ENCODE data around the gene DCST2.

Gene DCST2

GRCh38 chr1:155050560-155051341 is 17.2 kb upstream of the DCST2 start, which contains the start of gene ADAM15:
ADAM15 (plus strand) TSS chr1:155051316; CDS start chr1:155051387, 71 bp downstream.
- peak within 1 kb of the TSS; percentile 15; the same call in 1 of the 2 replicates for H3K27ac ChIP-seq (ENCODE audit: low read length)
- peak within 1 kb of the TSS; percentile 79 for H3K4me3 ChIP-seq (ENCODE audit: low read length)
- peaks cover 6% of the 10 kb centered on the region for H3K36me3 ChIP-seq (replicated peaks; ENCODE audit: low read depth, low read length)
- peak within 1 kb of the TSS; percentile 79 for H3K9ac ChIP-seq (ENCODE audit: low read length)
- peak within 1 kb of the TSS; percentile 96 for H3K4me2 ChIP-seq (ENCODE audit: low read length)
- peak within 1 kb of the TSS; percentile 76 for H2AFZ ChIP-seq (ENCODE audit: low read depth, low read length)
- no peaks in the 10 kb centered on the region for H4K20me1 ChIP-seq (ENCODE audit: insufficient read depth, low read length)
- H3K79me2 ChIP-seq (ENCODE audit: low read length): no peaks in the 10 kb centered on the region
- peaks cover 17% of the 10 kb centered on the region for H3K4me1 ChIP-seq (ENCODE audit: low read length)
- no peaks in the 10 kb centered on the region for H3K27me3 ChIP-seq (ENCODE audit: low read depth, low read length)
- TF ChIP-seq CTCF (IDR thresholded peaks at IDR 0.05; ENCODE audit: low read depth, low read length) (peak; percentile 95), EZH2phosphoT487 (IDR thresholded peaks at IDR 0.05; ENCODE audit: low read depth) (no peak)
- H3K9me3 ChIP-seq (ENCODE audit: insufficient read depth, low read length): no peaks in the 10 kb centered on the region

GRCh38 chr1:155049651-155050559 is 16.3 kb upstream of the DCST2 start:
- Histone ChIP-seq H3K4me3 (ENCODE audit: low read length) (peak overlapping the region; percentile 79), H3K79me2 (ENCODE audit: low read length) (no peaks in the 10 kb centered on the region), H4K20me1 (ENCODE audit: insufficient read depth, low read length) (no peaks in the 10 kb centered on the region), H3K4me1 (ENCODE audit: low read length) (peaks cover 17% of the 10 kb centered on the region), H3K4me2 (ENCODE audit: low read length) (peak overlapping the region; percentile 89), H2AFZ (ENCODE audit: low read depth, low read length) (peak overlapping the region; percentile 76), H3K36me3 (replicated peaks; ENCODE audit: low read depth, low read length) (peaks cover 6% of the 10 kb centered on the region), H3K27ac (ENCODE audit: low read length) (no peak overlapping the region), H3K9me3 (ENCODE audit: insufficient read depth, low read length) (no peaks in the 10 kb centered on the region), H3K27me3 (ENCODE audit: low read depth, low read length) (no peaks in the 10 kb centered on the region), H3K9ac (ENCODE audit: low read length) (peak overlapping the region; percentile 68)
- TF ChIP-seq CTCF (IDR thresholded peaks at IDR 0.05; ENCODE audit: low read depth, low read length) (no peak), EZH2phosphoT487 (IDR thresholded peaks at IDR 0.05; ENCODE audit: low read depth) (no peak)

- Histone ChIP-seq H3K27ac (ENCODE audit: low read length) (no peak overlapping the region), H3K4me1 (ENCODE audit: low read length) (peaks cover 17% of the 10 kb centered on the region), H3K9ac (ENCODE audit: low read length) (no peak overlapping the region), H3K4me3 (ENCODE audit: low read length) (no peak overlapping the region), H4K20me1 (ENCODE audit: insufficient read depth, low read length) (no peaks in the 10 kb centered on the region), H2AFZ (ENCODE audit: low read depth, low read length) (no peak overlapping the region), H3K9me3 (ENCODE audit: insufficient read depth, low read length) (no peaks in the 10 kb centered on the region), H3K4me2 (ENCODE audit: low read length) (no peak overlapping the region), H3K79me2 (ENCODE audit: low read length) (no peaks in the 10 kb centered on the region), H3K27me3 (ENCODE audit: low read depth, low read length) (no peaks in the 10 kb centered on the region), H3K36me3 (replicated peaks; ENCODE audit: low read depth, low read length) (peaks cover 5% of the 10 kb centered on the region)
- no peak for TF ChIP-seq EZH2phosphoT487 (IDR thresholded peaks at IDR 0.05; ENCODE audit: low read depth)
Measured at GRCh38 chr1:155048449-155049334, 15.1 kb upstream of the DCST2 start.
